Neural crest cell (in vitro differentiated cells): ENCODE measurements around the gene DUSP16. TPM values are rescaled to one million over a fixed set of nuclear protein-coding genes. Genes with fewer than 3 reads are reported as not detected.
A peak's percentile ranks its signal among the peaks of the same experiment; 100 is the strongest.

Experiments
- DNase-seq: peaks from one replicate; pipeline ENCODE4 v3.0.0; 2021; ENCODE audit warnings: low read depth, mixed read lengths, low spot score
- H3K27ac Mint-ChIP-seq: one replicate; pipeline ENCODE4 v1.8.0; 2021; ENCODE audit warnings: mild to moderate bottlenecking, mixed read lengths; ENCODE audit not compliant: unreplicated experiment
- H3K27me3 Mint-ChIP-seq: 2 replicates; pipeline ENCODE4 v1.8.0; 2021; ENCODE audit warnings: low read depth, mild to moderate bottlenecking, mixed read lengths
- H3K36me3 Mint-ChIP-seq: 2 replicates; pipeline ENCODE4 v1.8.0; 2021; ENCODE audit warnings: low read depth, mild to moderate bottlenecking, mixed read lengths
- H3K4me1 Mint-ChIP-seq: 2 replicates; pipeline ENCODE4 v1.8.0; 2021; ENCODE audit warnings: mixed read lengths
- H3K4me3 Mint-ChIP-seq: one replicate; pipeline ENCODE4 v1.8.0; 2021; ENCODE audit warnings: mild to moderate bottlenecking, mixed read lengths
- H3K9me3 Mint-ChIP-seq: 2 replicates; pipeline ENCODE4 v1.8.0; 2021; ENCODE audit warnings: mixed read lengths
- total RNA-seq: library from RNA; stranded (reverse); gene quantifications from 2 replicates; pipeline ENCODE4 v1.2.1, GENCODE V29; 2021
- TF ChIP-seq, protein P1 (sequence below): fragments of 200-600 bp; sonication (generic); conservative IDR thresholded peaks from 2 replicates; pipeline ENCODE4 v1.5.0; 2021; ENCODE audit warnings: antibody characterized with exemption, mild to moderate bottlenecking

Gene DUSP16
- total RNA-seq, 1 donor from 2014 or later = 30.8 TPM

- Mint-ChIP-seq H3K27ac (no peak overlapping the region), H3K36me3 (peaks cover 31% of the 10 kb centered on the region), H3K9me3 (peaks cover 11% of the 10 kb centered on the region), H3K27me3 (no peaks in the 10 kb centered on the region), H3K4me3 (no peak overlapping the region), H3K4me1 (peaks cover 4% of the 10 kb centered on the region)
- DNase-seq = no peak
- TF ChIP-seq, protein P1, sequence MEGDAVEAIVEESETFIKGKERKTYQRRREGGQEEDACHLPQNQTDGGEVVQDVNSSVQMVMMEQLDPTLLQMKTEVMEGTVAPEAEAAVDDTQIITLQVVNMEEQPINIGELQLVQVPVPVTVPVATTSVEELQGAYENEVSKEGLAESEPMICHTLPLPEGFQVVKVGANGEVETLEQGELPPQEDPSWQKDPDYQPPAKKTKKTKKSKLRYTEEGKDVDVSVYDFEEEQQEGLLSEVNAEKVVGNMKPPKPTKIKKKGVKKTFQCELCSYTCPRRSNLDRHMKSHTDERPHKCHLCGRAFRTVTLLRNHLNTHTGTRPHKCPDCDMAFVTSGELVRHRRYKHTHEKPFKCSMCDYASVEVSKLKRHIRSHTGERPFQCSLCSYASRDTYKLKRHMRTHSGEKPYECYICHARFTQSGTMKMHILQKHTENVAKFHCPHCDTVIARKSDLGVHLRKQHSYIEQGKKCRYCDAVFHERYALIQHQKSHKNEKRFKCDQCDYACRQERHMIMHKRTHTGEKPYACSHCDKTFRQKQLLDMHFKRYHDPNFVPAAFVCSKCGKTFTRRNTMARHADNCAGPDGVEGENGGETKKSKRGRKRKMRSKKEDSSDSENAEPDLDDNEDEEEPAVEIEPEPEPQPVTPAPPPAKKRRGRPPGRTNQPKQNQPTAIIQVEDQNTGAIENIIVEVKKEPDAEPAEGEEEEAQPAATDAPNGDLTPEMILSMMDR = no peak
Observed at GRCh38 chr12:12425616-12426015, 137.0 kb downstream of the DUSP16 start.

DNA sequence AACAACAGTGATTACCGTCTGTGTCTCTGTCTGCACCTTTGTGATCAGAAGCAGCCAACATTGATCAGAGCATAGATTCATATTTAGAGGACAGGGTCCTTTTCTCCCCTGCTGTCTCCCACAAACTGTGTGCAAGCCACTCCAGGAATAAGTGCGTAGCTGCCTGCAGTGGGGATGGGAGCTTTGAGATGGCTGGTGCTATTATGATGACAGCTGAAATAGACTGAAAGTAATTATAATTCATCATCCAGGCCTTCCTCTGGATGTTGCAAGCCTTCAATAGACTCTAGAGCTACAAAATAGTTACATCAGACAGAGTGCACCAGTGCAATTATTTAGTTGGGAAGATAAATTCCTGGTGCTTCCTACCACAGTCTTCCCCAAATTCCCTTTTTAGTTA, 137.7 kb downstream of the DUSP16 start:
- H3K4me3 Mint-ChIP-seq = no peak overlapping the region

More for the DNA sequence above, 137.7 kb downstream of the DUSP16 start:
- Mint-ChIP-seq H3K27ac (peak overlapping the region; percentile 6), H3K4me1 (peaks cover 4% of the 10 kb centered on the region), H3K36me3 (peaks cover 32% of the 10 kb centered on the region), H3K9me3 (peaks cover 11% of the 10 kb centered on the region), H3K27me3 (no peaks in the 10 kb centered on the region)
- TF ChIP-seq, protein P1 = no peak
- no peak for DNase-seq

Other genes starting within 250 kb of the DUSP16 start
- 5.5 and 5.6 TPM in 2 replicates for gene MANSC1, start 212.6 kb downstream of the DUSP16 start, total RNA-seq
- 13.7 and 15.0 TPM in 2 replicates for gene BORCS5, start 205.8 kb downstream of the DUSP16 start, total RNA-seq
- 11.4 and 13.2 TPM in 2 replicates for gene CREBL2, start 49.0 kb upstream of the DUSP16 start, total RNA-seq
- 19.1 and 21.8 TPM in 2 replicates for gene GPR19, start 133.3 kb upstream of the DUSP16 start, total RNA-seq
- 47.9 and 52.5 TPM in 2 replicates for gene CDKN1B, start 154.5 kb upstream of the DUSP16 start, total RNA-seq
- gene APOLD1, start 222.8 kb upstream of the DUSP16 start, total RNA-seq = 4.8 and 6.0 TPM in 2 replicates